Activated T-cell treated with anti-CD3 and anti-CD28 coated beads for 1 hour (primary cell): ENCODE measurements around the gene OOSP4A.

Experiments used
- DNase-seq: peaks from one replicate; pipeline ENCODE4 v3.0.0-alpha.2; 2020; ENCODE audit warnings: low read depth

OOSP4A gene

GRCh38 chr11:59963733-59964132 lies at the start of gene OOSP4A:
Gene OOSP4A (plus strand): TSS chr11:59964033. CDS start chr11:59964033, 0 bp downstream.
- DNase-seq, result no peak

GRCh38 chr11:59918480-59918879 lies 45.4 kb upstream of the OOSP4A start:
- no peak for DNase-seq

- DNase-seq, result no peak
Observed at GRCh38 chr11:59918987-59919589, 44.7 kb upstream of the OOSP4A start.

GRCh38 chr11:59923813-59924212 lies 40.0 kb upstream of the OOSP4A start:
- DNase-seq, result no peak

- DNase-seq, result no peak
Observed at GRCh38 chr11:59931688-59932087, 32.1 kb upstream of the OOSP4A start.

- DNase-seq, result no peak
Observed at GRCh38 chr11:59938132-59938531, 25.7 kb upstream of the OOSP4A start, which contains the start of gene OOSP1. Gene OOSP1 (plus strand): TSS chr11:59938432. CDS start chr11:59938455, 23 bp downstream.

- no peak for DNase-seq
Observed at GRCh38 chr11:59938718-59939117, 25.1 kb upstream of the OOSP4A start.

- DNase-seq, result no peak
Observed at GRCh38 chr11:59939482-59939881, 24.4 kb upstream of the OOSP4A start.

GRCh38 chr11:59941091-59941490 lies 22.7 kb upstream of the OOSP4A start:
- no peak for DNase-seq

GRCh38 chr11:59943997-59944714 lies 19.7 kb upstream of the OOSP4A start:
- no peak for DNase-seq

- DNase-seq, result no peak
Observed at GRCh38 chr11:59944720-59945119, 19.1 kb upstream of the OOSP4A start.

GRCh38 chr11:59953463-59954218 lies 10.2 kb upstream of the OOSP4A start:
- DNase-seq, result no peak

- no peak for DNase-seq
Observed at GRCh38 chr11:59954219-59954847, 9.5 kb upstream of the OOSP4A start.

- no peak for DNase-seq
Observed at GRCh38 chr11:59957094-59957493, 6.7 kb upstream of the OOSP4A start.

GRCh38 chr11:59960502-59961381 lies 3.1 kb upstream of the OOSP4A start:
- no peak for DNase-seq

GRCh38 chr11:59962107-59962482 lies 1.7 kb upstream of the OOSP4A start:
- no peak for DNase-seq

GRCh38 chr11:59965424-59965823 lies 1.6 kb downstream of the OOSP4A start:
- no peak for DNase-seq

GRCh38 chr11:59966201-59966600 lies 2.4 kb downstream of the OOSP4A start:
- no peak for DNase-seq

- no peak for DNase-seq
Observed at GRCh38 chr11:59967677-59968394, 4.0 kb downstream of the OOSP4A start.

- DNase-seq, result no peak
Observed at GRCh38 chr11:59968395-59968783, 4.6 kb downstream of the OOSP4A start.

GRCh38 chr11:59973097-59973496 lies 9.3 kb downstream of the OOSP4A start:
- no peak for DNase-seq
